Jurkat, Clone E6-1 (cell line): ENCODE measurements around the gene SPAG4.

Experiments used
- DNase-seq: peaks from one replicate; pipeline ENCODE4 v3.0.0-alpha.2; 2011; ENCODE audit warnings: low read depth, low spot score
- H3K4me3 ChIP-seq: 2 replicates; pipeline ENCODE4 v1.5.1; 2011; ENCODE audit warnings: mild to moderate bottlenecking, low read length, control low read depth, moderate library complexity

SPAG4 gene

DNA sequence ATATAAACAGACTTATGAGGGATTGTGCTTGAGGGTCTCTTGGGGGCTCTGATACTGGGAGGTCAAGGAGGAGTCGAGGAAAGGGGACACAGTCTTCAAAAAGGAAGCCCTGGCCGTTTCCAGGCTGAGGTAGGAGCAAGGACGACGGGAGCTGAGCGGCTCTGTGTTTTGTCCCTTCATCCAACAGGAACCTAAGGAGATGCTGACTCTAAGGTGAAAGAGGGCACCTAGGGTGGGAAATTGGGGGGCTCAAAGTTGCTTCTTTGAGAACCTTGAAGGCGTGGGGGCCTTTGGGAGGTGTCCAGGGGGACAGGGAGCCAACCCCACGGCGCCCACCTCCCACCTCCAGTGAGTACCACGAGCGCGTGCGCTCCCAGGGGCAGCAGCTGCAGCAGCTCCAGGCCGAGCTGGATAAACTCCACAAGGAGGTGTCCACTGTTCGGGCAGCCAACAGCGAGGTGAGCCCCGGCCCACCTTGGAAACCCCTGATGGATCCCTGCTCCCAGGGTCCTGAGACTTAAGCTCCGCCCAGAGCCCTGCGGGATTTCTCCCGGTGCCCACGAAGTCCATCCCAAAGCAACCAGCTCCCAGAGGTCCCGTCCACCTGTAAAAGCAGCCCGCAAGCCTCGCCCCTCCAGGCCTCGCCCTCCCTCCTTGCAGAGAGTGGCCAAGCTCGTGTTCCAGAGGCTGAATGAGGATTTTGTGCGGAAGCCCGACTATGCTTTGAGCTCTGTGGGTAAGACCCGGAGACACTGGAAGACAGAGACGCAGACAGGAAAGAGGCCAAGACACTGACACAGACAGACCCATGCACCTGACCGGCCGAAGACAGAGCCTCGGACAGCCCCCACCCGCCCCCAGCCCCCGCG, 2.9 kb downstream of the SPAG4 start:
- no peak for DNase-seq

GRCh38 chr20:35619196-35620095, 3.8 kb downstream of the SPAG4 start:
- DNase-seq, result peak; percentile 57
- H3K4me3 ChIP-seq, result peak overlapping the region; percentile 63

More for the DNA sequence above, 2.9 kb downstream of the SPAG4 start:
- peak overlapping the region; percentile 63 for H3K4me3 ChIP-seq

GRCh38 chr20:35620818-35621559, 5.4 kb downstream of the SPAG4 start:
- no peak overlapping the region for H3K4me3 ChIP-seq
- no peak for DNase-seq

DNA sequence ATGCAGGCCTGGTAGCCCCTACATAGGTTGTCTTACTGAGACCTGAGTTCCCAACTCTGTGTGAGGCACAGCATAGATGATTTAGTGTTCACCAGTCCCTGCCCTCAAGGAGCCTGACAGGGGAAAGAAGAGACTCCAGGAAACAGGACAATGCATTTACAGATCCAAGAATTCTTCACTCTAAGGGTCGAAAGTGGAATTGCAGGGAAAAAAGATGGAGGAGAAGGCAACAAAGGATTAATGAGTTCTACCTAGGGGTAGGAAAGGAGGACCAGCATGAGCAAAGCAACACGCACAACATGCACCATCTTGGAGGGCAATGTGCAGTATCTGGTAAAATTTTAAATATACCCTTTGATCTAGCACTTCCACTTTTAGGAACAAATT, 5.9 kb downstream of the SPAG4 start:
- no peak overlapping the region for H3K4me3 ChIP-seq
- no peak for DNase-seq

GRCh38 chr20:35625584-35626385, 10.2 kb downstream of the SPAG4 start:
- no peak for DNase-seq
- no peak overlapping the region for H3K4me3 ChIP-seq

GRCh38 chr20:35626386-35627001, 10.9 kb downstream of the SPAG4 start:
- no peak for DNase-seq

GRCh38 chr20:35627121-35627520, 11.5 kb downstream of the SPAG4 start:
- no peak for DNase-seq
- H3K4me3 ChIP-seq, result no peak overlapping the region

More at GRCh38 chr20:35626386-35627001, 10.9 kb downstream of the SPAG4 start:
- H3K4me3 ChIP-seq, result no peak overlapping the region

GRCh38 chr20:35629427-35630145, 14.0 kb downstream of the SPAG4 start:
- no peak overlapping the region for H3K4me3 ChIP-seq
- DNase-seq, result no peak

- DNase-seq, result no peak
- H3K4me3 ChIP-seq, result no peak overlapping the region
These were observed 15.0 kb downstream of the SPAG4 start for GRCh38 chr20:35630636-35631035.

GRCh38 chr20:35632539-35633115, 17.0 kb downstream of the SPAG4 start:
- no peak overlapping the region for H3K4me3 ChIP-seq
- DNase-seq, result no peak

- DNase-seq, result no peak
- H3K4me3 ChIP-seq, result no peak overlapping the region
These were observed 20.0 kb downstream of the SPAG4 start for GRCh38 chr20:35635652-35636051.

DNA sequence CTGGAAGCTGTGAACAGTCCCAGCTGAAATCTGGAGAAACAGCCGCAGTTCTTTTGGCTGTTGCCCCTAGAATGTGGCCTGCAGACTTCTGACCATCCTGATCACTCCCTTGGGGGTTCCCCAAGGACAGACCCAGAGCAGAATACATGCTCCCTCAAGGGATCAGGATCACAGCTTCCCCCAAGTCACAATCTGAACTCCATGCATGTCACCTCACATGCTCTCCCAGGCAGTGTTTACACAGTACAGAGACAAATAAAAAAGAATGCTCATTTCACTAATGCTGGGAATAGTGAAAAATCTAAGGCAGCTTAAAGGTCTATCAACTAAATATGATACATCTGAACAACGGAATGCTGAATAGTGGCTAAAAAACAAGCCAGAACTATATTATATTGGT, 20.5 kb downstream of the SPAG4 start:
- H3K4me3 ChIP-seq, result no peak overlapping the region
- no peak for DNase-seq

- DNase-seq, result no peak
- no peak overlapping the region for H3K4me3 ChIP-seq
These were observed 21.6 kb downstream of the SPAG4 start for GRCh38 chr20:35637276-35637675.

GRCh38 chr20:35638751-35639150, 23.1 kb downstream of the SPAG4 start:
- no peak overlapping the region for H3K4me3 ChIP-seq
- DNase-seq, result no peak

DNA sequence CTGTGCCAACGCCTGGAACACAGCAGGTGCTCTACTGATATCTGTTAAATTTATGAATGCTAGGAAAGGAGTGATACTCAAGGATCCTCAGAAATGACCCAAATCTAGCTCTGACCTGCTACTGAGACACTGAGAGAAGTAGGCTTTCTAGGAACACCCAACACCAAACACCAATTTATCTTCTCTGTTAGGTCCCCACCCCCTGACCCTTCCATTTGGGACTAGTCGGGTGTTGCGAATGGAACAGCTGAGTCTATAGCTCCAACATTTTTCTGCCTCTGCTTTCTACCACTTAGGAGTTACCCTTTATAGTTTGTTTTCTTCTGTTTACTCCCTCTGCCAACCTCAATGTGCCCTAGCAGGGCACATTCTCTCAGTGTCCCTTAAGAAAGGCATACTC, 25.1 kb downstream of the SPAG4 start:
- DNase-seq, result no peak
- H3K4me3 ChIP-seq, result no peak overlapping the region

DNA sequence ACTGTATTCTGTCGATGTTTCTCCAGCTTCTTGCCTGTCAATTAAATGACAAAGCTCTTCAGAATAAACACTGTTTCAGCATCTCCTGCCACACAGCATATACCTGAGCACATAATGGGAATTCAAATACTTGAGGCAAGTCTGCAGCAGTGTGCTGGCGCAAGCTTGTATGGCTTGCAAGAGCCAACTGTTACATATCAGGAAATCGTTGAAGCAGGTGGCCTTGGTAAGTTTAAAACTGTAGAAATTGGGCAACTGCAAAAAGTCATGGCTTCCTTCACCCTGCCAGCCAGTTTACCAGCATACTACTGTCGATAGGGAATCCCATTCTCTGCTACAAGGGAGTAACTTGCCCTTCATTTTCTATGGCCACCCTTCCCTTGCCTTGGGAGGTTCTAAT, 26.1 kb downstream of the SPAG4 start:
- DNase-seq, result no peak
- no peak overlapping the region for H3K4me3 ChIP-seq

GRCh38 chr20:35643045-35643444, 27.4 kb downstream of the SPAG4 start:
- DNase-seq, result no peak
- H3K4me3 ChIP-seq, result no peak overlapping the region
